Measurements from ENCODE around the gene CDKN2B-AS1. TPM values are rescaled to one million over a fixed set of nuclear protein-coding genes. Genes with fewer than 3 reads are reported as not detected.
A peak's percentile ranks its signal among the peaks of the same experiment; 100 is the strongest.

Gene CDKN2B-AS1
- total RNA-seq, 1 donor = 12.9 TPM

DNA sequence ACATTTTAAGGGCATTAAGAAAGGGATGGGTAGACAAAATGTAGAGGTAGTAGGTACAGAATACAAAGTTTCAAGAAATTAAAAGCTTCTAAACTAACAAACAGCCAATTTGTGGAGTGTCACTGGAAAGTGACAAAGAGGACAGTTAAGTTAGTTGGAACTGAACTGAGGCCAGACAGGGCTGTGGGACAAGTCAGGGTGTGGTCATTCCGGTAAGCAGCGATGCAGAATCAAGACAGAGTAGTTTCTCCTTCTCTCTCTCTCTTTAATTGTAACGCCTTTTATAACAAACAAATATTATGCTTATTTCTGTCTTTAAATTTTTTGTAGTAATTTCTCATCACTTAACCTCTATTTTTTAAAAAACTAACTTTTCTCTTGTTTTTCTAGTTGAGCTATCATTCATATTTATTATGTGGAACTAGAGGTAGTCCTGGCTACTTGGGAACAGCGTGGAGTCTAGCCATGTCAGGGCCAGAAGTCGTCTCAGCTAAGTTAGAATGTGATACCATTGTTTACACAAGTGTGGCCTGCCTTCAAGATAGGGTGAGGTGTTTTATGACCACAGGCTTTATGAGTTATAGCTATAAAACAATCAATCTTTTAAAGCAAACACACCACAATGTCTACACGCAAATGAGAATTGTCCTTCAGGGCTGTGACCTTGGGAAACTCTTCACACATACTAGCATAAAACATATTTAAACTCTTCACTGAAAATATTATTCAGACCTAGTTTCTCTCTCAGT lies 129.8 kb downstream of the CDKN2B-AS1 start:
- TF ChIP-seq, protein P1, sequence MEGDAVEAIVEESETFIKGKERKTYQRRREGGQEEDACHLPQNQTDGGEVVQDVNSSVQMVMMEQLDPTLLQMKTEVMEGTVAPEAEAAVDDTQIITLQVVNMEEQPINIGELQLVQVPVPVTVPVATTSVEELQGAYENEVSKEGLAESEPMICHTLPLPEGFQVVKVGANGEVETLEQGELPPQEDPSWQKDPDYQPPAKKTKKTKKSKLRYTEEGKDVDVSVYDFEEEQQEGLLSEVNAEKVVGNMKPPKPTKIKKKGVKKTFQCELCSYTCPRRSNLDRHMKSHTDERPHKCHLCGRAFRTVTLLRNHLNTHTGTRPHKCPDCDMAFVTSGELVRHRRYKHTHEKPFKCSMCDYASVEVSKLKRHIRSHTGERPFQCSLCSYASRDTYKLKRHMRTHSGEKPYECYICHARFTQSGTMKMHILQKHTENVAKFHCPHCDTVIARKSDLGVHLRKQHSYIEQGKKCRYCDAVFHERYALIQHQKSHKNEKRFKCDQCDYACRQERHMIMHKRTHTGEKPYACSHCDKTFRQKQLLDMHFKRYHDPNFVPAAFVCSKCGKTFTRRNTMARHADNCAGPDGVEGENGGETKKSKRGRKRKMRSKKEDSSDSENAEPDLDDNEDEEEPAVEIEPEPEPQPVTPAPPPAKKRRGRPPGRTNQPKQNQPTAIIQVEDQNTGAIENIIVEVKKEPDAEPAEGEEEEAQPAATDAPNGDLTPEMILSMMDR (IDR thresholded peaks at IDR 0.05; ENCODE audit: insufficient read depth, low read length) = no peak
- no peak for DNase-seq (ENCODE audit: low read depth)
- no peak overlapping the region for H3K4me3 ChIP-seq (ENCODE audit: low read depth, low read length)

DNA sequence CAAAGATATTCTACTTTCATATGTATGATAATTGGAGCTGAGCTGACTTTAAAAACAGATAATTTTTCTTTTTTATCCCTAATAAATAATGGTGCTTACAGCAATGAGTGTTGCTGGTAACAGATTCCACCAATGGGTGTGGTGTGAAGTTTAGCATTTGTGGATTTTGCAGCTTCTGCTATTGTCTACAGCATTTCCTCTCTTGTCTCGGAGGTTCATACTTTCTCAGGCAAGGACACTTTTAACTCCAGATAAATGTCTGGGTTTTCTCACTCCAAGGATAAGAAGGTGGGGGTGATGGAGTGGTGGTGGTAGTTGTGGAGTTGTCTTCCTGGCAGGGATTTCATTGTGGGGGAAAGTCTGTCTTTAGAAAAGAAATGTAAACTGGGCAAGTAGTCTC lies 134.5 kb downstream of the CDKN2B-AS1 start:
- no peak overlapping the region for H3K4me3 ChIP-seq (ENCODE audit: low read depth, low read length)
- TF ChIP-seq, protein P1 (IDR thresholded peaks at IDR 0.05; ENCODE audit: insufficient read depth, low read length) = no peak
- DNase-seq (ENCODE audit: low read depth) = peak; percentile 65

DNA sequence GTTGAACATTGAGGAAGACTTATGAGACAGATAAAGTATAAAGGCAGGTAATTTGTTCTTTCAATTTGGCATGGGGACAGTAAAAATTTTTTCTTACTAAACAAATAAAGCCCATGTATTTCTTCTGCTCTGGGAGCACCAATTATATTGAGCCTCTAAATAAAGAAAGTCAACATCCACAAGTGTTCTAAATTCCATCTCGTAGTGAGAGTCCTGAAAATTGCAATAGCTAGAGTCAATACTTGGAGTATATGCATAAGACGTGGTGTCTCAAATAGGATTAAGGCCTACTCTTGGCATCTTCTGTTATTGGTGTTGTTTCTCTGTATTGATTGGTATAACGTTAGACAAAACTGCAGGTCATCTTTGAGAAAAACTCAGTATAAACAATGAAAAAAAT lies 135.0 kb downstream of the CDKN2B-AS1 start:
- TF ChIP-seq, protein P1 (IDR thresholded peaks at IDR 0.05; ENCODE audit: insufficient read depth, low read length) = no peak
- no peak overlapping the region for H3K4me3 ChIP-seq (ENCODE audit: low read depth, low read length)
- no peak for DNase-seq (ENCODE audit: low read depth)

DNA sequence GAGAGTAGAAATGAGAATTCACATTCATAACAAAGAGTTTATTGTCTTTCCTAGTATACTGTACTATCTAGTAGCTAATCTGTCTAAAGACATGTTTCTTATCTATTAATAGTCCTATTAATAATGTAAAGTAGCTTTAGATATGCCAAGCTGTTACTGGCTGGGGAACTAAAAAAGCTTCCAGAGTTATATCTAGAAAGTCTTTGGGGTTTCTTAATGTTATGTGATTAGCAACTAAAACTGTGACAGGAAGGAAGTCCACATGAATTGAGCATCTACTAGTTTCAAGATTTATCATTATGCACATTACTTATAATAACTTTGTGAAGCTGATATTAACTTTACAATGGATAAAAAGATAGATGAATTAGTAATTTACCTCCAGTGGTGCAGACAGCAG lies 137.2 kb downstream of the CDKN2B-AS1 start:
- TF ChIP-seq, protein P1 (IDR thresholded peaks at IDR 0.05; ENCODE audit: insufficient read depth, low read length) = no peak
- DNase-seq (ENCODE audit: low read depth) = no peak
- no peak overlapping the region for H3K4me3 ChIP-seq (ENCODE audit: low read depth, low read length)

DNA sequence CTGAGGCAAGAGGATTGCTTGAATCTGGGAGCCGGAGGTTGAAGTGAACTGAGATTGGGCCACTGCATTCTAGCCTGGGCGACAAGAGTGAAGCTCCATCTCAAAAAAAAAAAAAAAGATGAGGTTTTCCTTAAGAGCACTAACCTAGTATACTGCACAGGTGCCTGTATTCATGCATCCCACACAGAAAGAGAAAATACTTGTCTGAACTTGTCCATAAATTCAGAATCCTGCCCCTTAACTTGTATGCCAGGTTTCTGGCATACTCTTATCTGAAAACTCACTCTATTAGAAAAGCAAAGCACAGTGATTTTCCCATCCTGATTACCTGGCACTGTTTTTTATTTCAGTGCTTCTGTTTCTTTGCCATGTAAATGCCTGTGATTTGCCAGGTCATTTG lies 139.8 kb downstream of the CDKN2B-AS1 start:
- TF ChIP-seq, protein P1 (IDR thresholded peaks at IDR 0.05; ENCODE audit: insufficient read depth, low read length) = no peak
- H3K4me3 ChIP-seq (ENCODE audit: low read depth, low read length) = no peak overlapping the region
- DNase-seq (ENCODE audit: low read depth) = no peak

DNA sequence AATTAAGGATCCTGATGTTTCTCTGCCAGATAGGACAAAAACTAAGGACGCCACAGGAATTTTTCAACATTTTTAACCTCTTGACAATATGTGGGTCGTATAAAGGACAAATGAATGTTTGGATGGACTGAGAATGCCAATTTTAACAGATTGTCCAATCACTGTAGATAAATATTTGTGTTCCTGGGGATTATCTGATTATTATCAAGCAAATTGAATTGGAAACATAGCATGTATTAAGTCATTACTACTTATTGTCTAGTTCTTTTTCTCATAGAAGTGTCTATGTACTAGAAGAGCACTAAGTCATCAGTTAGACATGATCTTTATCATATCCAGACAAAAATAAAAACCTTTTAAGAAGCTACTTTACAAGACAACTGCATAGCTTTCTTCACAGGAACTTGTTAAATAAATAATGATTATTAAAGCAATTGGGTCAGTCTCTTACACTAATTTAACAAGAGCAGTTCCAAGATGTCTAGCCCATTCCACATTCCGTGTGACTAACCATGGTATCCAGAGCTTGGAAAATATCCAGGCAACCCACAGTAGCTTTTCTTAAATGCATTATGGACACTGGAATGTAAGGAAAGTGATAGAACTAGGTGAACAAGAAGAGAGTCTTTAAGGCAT lies 142.0 kb downstream of the CDKN2B-AS1 start:
- H3K4me3 ChIP-seq (ENCODE audit: low read depth, low read length) = no peak overlapping the region
- TF ChIP-seq, protein P1 (IDR thresholded peaks at IDR 0.05; ENCODE audit: insufficient read depth, low read length) = no peak
- DNase-seq (ENCODE audit: low read depth) = peak; percentile 88

Measured in fibroblast of the aortic adventitia (primary cell).